ENCODE measurements around the gene NTF3.

DNA sequence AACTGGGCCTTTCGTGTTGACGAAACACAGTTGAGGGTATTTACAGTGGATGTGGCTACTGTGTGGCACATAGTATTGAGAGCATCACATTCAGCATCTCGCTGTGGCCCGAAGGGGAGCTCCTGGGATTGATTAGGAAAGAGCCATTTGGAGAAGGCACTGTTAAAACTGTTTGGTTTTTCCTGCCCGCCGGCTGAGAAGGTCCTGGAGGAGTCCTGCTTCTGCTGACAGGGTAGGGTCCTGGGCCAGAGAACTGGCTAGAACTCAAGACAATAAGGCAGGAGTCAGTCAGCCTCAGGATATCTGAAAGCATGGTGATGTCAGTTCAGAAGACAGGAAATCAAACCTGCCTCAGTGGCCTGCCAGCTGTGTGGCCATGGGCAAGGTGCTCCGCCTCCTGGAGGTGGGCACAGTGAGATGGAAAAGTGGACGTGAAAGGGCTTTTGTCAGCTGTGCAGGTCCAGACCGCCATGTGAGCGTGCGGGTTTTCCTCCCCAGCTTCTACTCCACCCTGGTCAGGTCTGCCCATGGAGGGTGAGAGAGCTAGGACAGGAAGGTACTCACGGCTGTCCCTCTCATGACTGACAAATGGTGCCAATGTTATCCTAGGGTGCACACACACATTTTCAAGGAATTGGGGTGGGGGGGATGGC is 92.3 kb downstream of the NTF3 start:
- TF ChIP-seq TAF1 (IDR thresholded peaks at IDR 0.05; ENCODE audit: borderline replicate concordance, low read depth, low read length), result no peak
- no peak for TF ChIP-seq POLR2AphosphoS5 (IDR thresholded peaks at IDR 0.05; ENCODE audit: low read depth, low read length)
- TF ChIP-seq POLR2A (IDR thresholded peaks at IDR 0.05; ENCODE audit: low read depth, low read length), result no peak

All from GM12892 (cell line).